NCI-H524 (cell line): ENCODE results near the gene PRKN.

Source experiments
- DNase-seq, 2 experiments: peaks; one replicate each; lab custom pipeline; 2025; lab: John Stamatoyannopoulos, UW

Gene PRKN

DNA sequence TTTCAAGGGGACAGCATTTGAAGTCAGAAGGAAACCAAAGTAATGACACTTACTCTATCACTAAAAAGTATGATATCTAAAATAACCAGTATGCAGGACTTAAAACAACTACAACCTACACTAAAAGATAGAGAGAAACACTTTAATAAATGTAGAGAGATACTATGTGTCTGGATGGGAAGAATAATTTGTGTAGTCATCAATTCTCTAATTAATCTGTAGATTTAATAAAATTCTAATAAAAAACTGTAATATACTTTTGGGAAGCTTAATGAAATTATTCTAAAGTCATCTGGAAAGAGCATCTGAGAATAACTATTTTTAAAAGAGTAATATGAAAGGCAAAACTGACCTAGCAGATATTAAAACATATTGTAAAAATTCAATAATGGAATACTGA is 52.1 kb downstream of the PRKN start:
- no peak for DNase-seq

DNA sequence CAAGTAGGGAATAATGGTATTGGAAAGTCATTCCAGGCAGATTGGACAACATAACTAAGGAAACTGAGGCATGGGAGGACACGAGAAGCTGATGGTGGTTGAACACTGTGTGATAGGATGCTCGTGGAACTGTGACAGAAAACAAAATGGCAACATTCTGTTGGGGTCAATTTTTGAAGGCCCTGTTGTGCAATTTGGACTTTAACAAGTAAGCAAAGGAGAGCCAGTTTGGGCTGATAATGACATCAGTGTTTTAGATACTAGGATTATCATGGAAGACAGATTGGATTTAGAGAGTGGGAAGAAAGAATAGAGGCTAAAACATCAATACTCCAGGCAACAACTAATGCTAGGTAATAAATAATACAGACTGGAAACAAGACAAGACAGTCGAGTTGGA is 53.1 kb downstream of the PRKN start:
- no peak for DNase-seq

- DNase-seq = no peak
Observed at GRCh38 chr6:162671580-162672165, 55.9 kb downstream of the PRKN start.

DNA sequence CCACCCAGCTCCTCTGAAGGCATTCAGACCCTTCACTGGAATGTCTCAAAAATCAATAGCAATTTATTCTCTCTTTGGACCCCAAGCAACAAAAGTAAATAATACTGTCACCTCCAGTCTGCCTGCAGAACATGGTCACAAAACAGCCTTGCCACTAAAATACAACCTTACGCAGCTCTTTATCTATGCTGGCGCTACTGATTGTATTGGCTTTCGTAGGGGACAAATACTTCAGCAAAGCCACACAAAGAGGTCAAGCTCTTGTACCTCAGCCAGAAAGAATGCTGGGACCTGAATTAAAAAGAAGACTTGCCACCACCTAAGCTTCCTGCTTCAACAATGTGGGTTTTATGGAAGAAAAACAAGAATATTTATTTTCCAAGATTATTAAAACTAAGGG is 57.2 kb downstream of the PRKN start:
- no peak for DNase-seq

GRCh38 chr6:162666246-162666645 is 61.3 kb downstream of the PRKN start:
- no peak for DNase-seq

DNA sequence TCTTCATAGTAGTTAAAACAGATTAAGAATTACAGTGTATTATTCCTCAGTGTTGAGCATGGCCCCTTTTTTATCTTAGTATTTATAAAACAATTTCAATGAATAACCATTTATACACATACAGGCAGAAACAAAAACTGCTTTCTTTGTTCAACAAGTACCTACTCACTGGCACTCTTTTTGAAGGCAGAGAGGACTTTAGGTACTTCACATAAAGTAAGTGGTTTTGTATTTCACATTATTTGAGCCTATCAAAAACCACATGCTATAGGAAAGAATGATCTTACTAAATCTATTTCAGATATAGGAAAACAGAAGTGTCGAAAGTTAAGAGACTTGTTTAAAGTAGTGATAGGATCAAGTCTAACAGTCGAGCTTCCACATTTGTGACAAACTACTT is 73.8 kb downstream of the PRKN start:
- DNase-seq = peak in 1 of 2 experiments; percentile 72

GRCh38 chr6:162651505-162651904 is 76.1 kb downstream of the PRKN start:
- peak; percentile 59 to 72 for DNase-seq

GRCh38 chr6:162649271-162649670 is 78.3 kb downstream of the PRKN start:
- no peak for DNase-seq

DNA sequence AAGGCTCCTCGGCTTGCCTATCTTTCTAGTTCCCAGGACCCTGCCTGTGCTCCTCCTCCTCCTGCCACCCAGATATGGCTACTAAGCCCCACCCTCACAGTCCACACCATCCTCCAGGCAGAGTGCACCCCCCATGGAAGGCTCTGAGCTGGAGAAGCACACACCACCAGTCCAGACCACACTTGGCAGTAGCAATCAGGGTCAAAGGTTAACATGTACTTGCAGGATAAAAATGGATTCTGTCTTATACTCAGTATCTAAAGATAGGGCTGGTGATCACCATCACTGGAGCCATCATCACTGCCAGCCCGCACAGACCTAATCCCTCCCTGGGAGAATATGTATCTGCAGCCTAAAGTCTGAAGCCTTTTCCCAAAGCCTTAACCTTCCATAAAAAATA is 83.4 kb downstream of the PRKN start:
- no peak for DNase-seq

- no peak for DNase-seq
Observed at GRCh38 chr6:162640756-162641155, 86.8 kb downstream of the PRKN start.

DNA sequence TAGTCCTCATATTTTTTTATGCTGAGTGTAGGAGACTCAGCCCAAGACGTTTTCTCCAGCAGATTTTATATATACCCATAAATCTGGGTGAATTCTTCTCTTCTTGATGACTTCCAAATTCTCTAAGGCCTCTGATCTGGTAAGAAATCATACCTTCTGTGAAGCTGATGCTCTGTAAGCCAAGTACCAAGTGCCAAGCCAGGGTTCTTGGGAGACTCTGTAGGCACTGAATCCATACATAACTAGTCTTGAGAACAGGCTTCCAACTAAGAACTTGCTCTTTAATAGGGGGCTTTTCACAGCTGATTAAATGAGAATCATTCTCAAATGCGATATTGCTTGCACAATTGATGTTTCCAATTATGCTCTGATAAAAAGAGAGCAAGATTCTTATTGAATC is 87.6 kb downstream of the PRKN start:
- no peak for DNase-seq

GRCh38 chr6:162638931-162639574 is 88.5 kb downstream of the PRKN start:
- DNase-seq = no peak

- no peak for DNase-seq
Observed at GRCh38 chr6:162637317-162637716, 90.2 kb downstream of the PRKN start.

DNA sequence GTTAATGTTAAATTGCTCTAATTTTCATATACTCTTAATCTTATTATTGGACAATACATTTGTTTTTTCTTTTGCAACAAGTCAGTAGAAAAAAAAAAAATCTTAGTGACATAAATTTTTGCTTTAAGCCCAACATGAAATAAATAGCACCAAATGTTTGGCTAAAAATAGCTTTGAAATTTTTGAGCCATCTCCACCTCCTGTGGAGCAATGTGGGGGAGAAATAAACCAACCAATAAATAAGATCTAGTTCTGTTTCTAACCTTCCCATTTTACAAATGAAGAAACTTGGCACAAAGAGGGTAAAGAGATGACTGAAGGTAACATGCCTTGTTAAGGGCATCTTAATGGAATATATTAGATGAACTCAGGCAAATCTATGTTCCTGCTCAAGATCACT is 91.4 kb downstream of the PRKN start:
- DNase-seq = no peak

- DNase-seq = no peak
Observed at GRCh38 chr6:162631546-162631945, 96.0 kb downstream of the PRKN start.

DNA sequence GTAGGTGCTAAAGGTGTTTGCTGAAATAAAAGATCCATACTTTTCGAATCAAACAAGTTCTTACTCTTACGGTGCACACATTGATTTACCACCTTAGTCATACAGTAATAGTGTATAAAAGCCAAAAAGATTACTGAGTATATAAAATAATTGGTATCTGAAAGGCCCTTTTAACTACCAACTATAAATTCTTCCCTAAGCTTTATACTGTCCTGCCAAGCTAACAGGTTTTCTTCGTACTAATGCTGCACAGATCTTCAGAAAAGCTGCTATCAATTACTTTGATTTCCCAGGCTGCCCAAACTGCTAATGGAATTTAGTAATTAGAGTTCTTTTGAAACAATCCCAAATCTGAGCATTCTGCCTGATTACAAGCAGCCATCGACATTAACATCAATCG is 97.5 kb downstream of the PRKN start:
- no peak for DNase-seq

DNA sequence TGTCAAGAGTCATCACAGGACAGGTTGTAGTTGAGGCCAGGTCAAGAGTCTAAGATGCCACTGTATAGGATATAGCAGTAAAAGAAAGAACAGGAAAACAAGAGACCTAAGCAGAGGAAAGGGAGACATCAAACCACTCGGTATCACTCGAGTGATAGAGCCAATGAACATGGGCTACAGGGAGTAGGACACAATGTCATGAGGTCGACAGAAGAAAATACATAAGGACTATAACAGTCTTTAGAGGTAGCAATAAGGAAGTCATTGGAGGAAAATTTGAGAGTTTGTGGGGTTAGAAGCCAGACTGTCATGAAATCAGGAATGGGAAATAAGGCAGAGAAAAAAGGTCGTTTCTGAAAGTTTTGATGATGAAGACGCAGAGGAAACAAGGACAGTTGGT is 99.7 kb downstream of the PRKN start:
- no peak for DNase-seq

- no peak for DNase-seq
Observed at GRCh38 chr6:162627362-162627761, 100.2 kb downstream of the PRKN start.

DNA sequence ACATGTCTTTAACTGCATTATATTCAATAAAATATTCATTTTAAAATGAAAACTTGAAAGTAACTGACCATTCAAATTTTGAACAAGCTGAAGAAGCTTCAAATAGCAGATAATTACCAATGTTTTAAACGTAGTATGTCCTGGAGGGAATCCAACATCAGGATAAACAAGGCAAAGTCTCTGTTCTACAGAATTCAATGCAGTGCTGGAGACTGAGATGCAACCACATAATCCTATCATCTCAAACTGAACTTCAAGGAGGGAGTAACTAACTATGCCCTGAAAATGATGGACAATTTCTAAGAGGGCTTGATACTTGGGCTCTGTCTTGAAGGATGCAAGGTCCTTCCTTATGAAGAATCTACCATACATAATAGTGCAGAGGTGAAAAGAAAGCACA is 100.7 kb downstream of the PRKN start:
- no peak for DNase-seq

- DNase-seq = no peak
Observed at GRCh38 chr6:162625846-162626540, 101.6 kb downstream of the PRKN start.

DNA sequence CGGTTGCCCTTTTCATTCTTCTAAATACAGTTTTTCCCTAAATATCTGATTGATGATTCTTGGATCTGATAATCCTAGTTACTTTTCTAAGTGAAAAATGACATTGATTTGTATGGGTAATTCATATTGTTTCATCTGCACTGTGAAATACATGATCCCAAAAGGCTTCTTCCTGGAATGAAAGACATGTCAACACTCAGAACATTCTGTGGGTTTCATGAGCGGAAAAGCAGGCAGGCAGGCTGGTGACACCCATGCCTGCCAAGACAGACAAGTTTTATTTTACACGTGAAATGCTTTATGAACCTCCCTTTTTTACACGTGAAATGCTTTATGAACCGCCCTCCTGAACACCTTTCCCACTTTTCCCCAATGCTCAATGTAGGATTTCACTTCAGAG is 105.0 kb downstream of the PRKN start:
- DNase-seq = no peak

- DNase-seq = no peak
Observed at GRCh38 chr6:162621246-162621645, 106.3 kb downstream of the PRKN start.

DNA sequence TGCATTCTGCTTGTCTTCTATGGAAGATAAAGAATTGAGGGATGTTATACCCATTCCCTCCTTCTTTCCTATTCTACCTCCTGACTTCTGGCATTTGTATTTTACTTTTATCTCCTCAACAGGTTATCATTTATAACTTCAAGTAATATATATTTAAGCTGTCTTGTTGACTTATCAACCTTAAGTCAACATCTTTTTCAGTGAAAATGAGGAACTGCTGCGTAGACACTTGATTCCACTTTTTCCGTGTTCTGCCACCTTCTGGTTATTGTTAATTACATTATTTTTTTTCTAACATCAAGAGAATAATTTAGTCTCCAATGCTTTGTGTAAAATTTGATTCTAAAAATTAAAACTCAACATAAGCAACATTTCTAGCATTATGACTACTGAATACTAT is 107.5 kb downstream of the PRKN start:
- no peak for DNase-seq
